NCI-H2227 (cell line): ENCODE data around the gene KCNC1.

Source experiments
- DNase-seq: peaks from one replicate; lab custom pipeline; 2025; ENCODE audit not compliant: unreplicated experiment; lab: John Stamatoyannopoulos, UW

The KCNC1 gene

GRCh38 chr11:17752144-17752543, 17.6 kb downstream of the KCNC1 start:
- peak; percentile 63 for DNase-seq

GRCh38 chr11:17753153-17753552, 18.6 kb downstream of the KCNC1 start:
- no peak for DNase-seq

- no peak for DNase-seq
These were observed 19.1 kb downstream of the KCNC1 start for GRCh38 chr11:17753641-17754040.

- no peak for DNase-seq
These were observed 21.3 kb downstream of the KCNC1 start for GRCh38 chr11:17755891-17756290.

- no peak for DNase-seq
These were observed 25.8 kb downstream of the KCNC1 start for GRCh38 chr11:17760102-17761029.

- DNase-seq: no peak
These were observed 27.9 kb downstream of the KCNC1 start for GRCh38 chr11:17762309-17762974.

- DNase-seq: no peak
These were observed 28.7 kb downstream of the KCNC1 start for GRCh38 chr11:17763244-17763643.

GRCh38 chr11:17763703-17764102, 29.1 kb downstream of the KCNC1 start:
- no peak for DNase-seq

GRCh38 chr11:17764446-17765218, 30.1 kb downstream of the KCNC1 start:
- no peak for DNase-seq

GRCh38 chr11:17765356-17766072, 30.9 kb downstream of the KCNC1 start:
- peak; percentile 63 for DNase-seq

- no peak for DNase-seq
These were observed 31.4 kb downstream of the KCNC1 start for GRCh38 chr11:17766073-17766359.

GRCh38 chr11:17766590-17766989, 32.0 kb downstream of the KCNC1 start:
- no peak for DNase-seq

- DNase-seq: no peak
These were observed 32.8 kb downstream of the KCNC1 start for GRCh38 chr11:17767301-17767885.

GRCh38 chr11:17767914-17768313, 33.3 kb downstream of the KCNC1 start:
- DNase-seq: no peak

- no peak for DNase-seq
These were observed 34.0 kb downstream of the KCNC1 start for GRCh38 chr11:17768547-17768946.

GRCh38 chr11:17769218-17769617, 34.6 kb downstream of the KCNC1 start:
- no peak for DNase-seq

GRCh38 chr11:17770048-17770652, 35.6 kb downstream of the KCNC1 start:
- DNase-seq: no peak

GRCh38 chr11:17770917-17771316, 36.3 kb downstream of the KCNC1 start:
- no peak for DNase-seq

GRCh38 chr11:17771415-17771814, 36.8 kb downstream of the KCNC1 start:
- no peak for DNase-seq

GRCh38 chr11:17771841-17772401, 37.3 kb downstream of the KCNC1 start:
- no peak for DNase-seq
